ENCODE measurements around the gene EBI3. TPM values are rescaled to one million over a fixed set of nuclear protein-coding genes. Genes with fewer than 3 reads are reported as not detected.

EBI3 gene
- total and polyA plus RNA-seq, 2 of the 13 experiments (the other 11 are each of a cell fraction or from before 2014, with no cell fraction given), result 3.4 TPM; not detected in 1

GRCh38 chr19:4246767-4247593, 17.7 kb downstream of the EBI3 start, which contains the start of gene YJU2 (continued):
- no peak for TF ChIP-seq HDAC6 (IDR thresholded peaks at IDR 0.05; ENCODE audit: low read depth, low read length)
- TF ChIP-seq ZNF614 (CRISPR knock-in tag; IDR thresholded peaks at IDR 0.05; ENCODE audit: borderline replicate concordance), result 0 out of 2 replicates have a peak, but pooled peaks have one; percentile 56
- TF ChIP-seq SOX5 (CRISPR knock-in tag; IDR thresholded peaks at IDR 0.05; ENCODE audit: borderline replicate concordance), result no peak
- TF ChIP-seq ZFX (CRISPR knock-in tag; IDR thresholded peaks at IDR 0.05; ENCODE audit: low read depth), result peak; percentile 81
- TF ChIP-seq SALL1 (CRISPR knock-in tag; IDR thresholded peaks at IDR 0.05), result peak; percentile 64
- TF ChIP-seq ZNF282 (IDR thresholded peaks at IDR 0.05; ENCODE audit: partially characterized antibody), result no peak
- TF ChIP-seq ZBTB3 (CRISPR knock-in tag; IDR thresholded peaks at IDR 0.05; ENCODE audit: borderline replicate concordance, low read depth), result no peak
- TF ChIP-seq RFX3 (CRISPR knock-in tag; IDR thresholded peaks at IDR 0.05), result 0 out of 2 replicates have a peak, but pooled peaks have one; percentile 16
- TF ChIP-seq ZSCAN9 (CRISPR knock-in tag; IDR thresholded peaks at IDR 0.05; ENCODE audit: borderline replicate concordance), result peak; percentile 54; the same call in 1 of the 2 replicates
- peak; percentile 55; the same call in 1 of the 2 replicates for TF ChIP-seq TRAFD1 (CRISPR knock-in tag; IDR thresholded peaks at IDR 0.05; ENCODE audit: borderline replicate concordance)
- TF ChIP-seq ATAD3A (CRISPR knock-in tag; IDR thresholded peaks at IDR 0.05), result no peak
- no peak for TF ChIP-seq TMF1 (CRISPR knock-in tag; IDR thresholded peaks at IDR 0.05; ENCODE audit: low read depth)
- TF ChIP-seq IRF2 (CRISPR knock-in tag; IDR thresholded peaks at IDR 0.05), result peak; percentile 19; the same call in 1 of the 2 replicates
- 0 out of 2 replicates have a peak, but pooled peaks have one; percentile 12 for TF ChIP-seq PRDM4 (CRISPR knock-in tag; IDR thresholded peaks at IDR 0.05; ENCODE audit: borderline replicate concordance)
- no peak for TF ChIP-seq ZNF407 (CRISPR knock-in tag; IDR thresholded peaks at IDR 0.05; ENCODE audit: not compliant biosample characterization)
- peak; percentile 98 for TF ChIP-seq ATF1 (CRISPR knock-in tag; IDR thresholded peaks at IDR 0.05)
- TF ChIP-seq RAD51 (IDR thresholded peaks at IDR 0.05; ENCODE audit: borderline replicate concordance), result no peak
